Parathyroid adenoma (tissue), 2 donors: ENCODE data around the gene KRT86.
A peak's percentile ranks its signal among the peaks of the same experiment; 100 is the strongest.

Source experiments
- H2AFZ ChIP-seq: fragments of 300-600 bp; sonication (generic); one replicate; pipeline ENCODE4 v1.7.0; 2017; ENCODE audit warnings: antibody characterized with exemption, mild to moderate bottlenecking
- H3K27ac ChIP-seq: fragments of 300-600 bp; sonication (generic); one replicate; pipeline ENCODE4 v1.7.0; 2017
- H3K27me3 ChIP-seq: fragments of 300-600 bp; sonication (generic); one replicate; pipeline ENCODE4 v1.7.0; 2017; ENCODE audit warnings: low read length; ENCODE audit not compliant: control insufficient read depth, insufficient read depth
- H3K36me3 ChIP-seq: fragments of 300-600 bp; sonication (generic); one replicate; pipeline ENCODE4 v1.7.0; 2017; ENCODE audit warnings: low read length; ENCODE audit not compliant: control insufficient read depth, insufficient read depth
- H3K4me1 ChIP-seq: fragments of 300-600 bp; sonication (generic); one replicate; pipeline ENCODE4 v1.7.0; 2017; ENCODE audit warnings: control low read depth
- H3K4me2 ChIP-seq: fragments of 300-600 bp; sonication (generic); one replicate; pipeline ENCODE4 v1.7.0; 2017; ENCODE audit warnings: low read length
- H3K4me3 ChIP-seq: fragments of 300-600 bp; sonication (generic); one replicate; pipeline ENCODE4 v1.7.0; 2017; ENCODE audit warnings: low read depth, low read length
- H3K79me2 ChIP-seq: fragments of 300-600 bp; sonication (generic); one replicate; pipeline ENCODE4 v1.7.0; 2017; ENCODE audit warnings: control low read depth
- H3K9ac ChIP-seq: fragments of 300-600 bp; sonication (generic); one replicate; pipeline ENCODE4 v1.7.0; 2017; ENCODE audit warnings: mild to moderate bottlenecking
- H3K9me3 ChIP-seq: fragments of 300-600 bp; sonication (generic); one replicate; pipeline ENCODE4 v1.7.0; 2017; ENCODE audit warnings: low read length; ENCODE audit not compliant: control insufficient read depth
- CTCF ChIP-seq: fragments of 300-600 bp; sonication (generic); IDR thresholded peaks from one replicate; pipeline ENCODE4 v1.7.0; 2017; ENCODE audit warnings: antibody characterized with exemption, mild to moderate bottlenecking
- donor health status: primary hyperparathyroidism.

KRT86 gene

DNA sequence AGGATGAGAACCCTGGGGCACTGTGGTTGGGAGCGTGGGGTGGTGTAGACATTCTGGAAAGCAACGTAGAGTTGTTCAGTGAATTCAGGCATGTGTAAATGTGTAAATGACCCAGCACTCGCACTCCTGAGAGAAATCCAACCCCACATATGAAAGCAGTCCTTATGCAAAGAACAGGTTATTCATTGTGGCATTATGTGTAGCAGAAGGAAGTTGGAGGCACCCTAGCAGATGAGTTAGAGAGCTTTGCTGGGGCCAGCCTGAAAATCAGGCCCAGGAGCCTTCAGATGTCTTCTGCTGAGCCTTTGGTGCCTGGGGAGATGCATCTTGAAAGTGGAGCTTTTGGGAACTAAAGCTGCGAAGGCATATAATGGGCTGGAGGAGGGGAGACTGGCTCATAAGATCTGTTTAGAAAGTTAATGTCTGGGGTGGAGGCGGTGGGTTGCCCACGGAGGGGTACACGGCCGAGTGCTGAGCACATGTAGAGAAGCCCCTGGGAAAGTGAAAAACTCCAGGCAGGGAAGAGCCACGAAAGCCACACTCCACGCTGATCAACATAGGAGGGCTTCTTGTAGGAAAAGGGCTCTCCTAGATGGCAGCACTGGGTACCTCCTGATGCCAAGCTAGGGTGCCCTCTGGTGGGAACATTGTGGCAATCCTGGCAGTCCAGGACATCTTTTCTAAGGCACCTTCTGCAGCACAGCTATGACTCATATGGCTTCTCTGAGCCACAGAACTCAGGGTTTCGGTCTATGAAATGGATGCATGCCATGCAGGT, 52.8 kb downstream of the KRT86 start:
- Histone ChIP-seq H3K4me3 (no peak overlapping the region), H3K79me2 (no peaks in the 10 kb centered on the region), H3K27me3 (no peaks in the 10 kb centered on the region), H2AFZ (no peak overlapping the region), H3K36me3 (no peaks in the 10 kb centered on the region), H3K4me1 (peaks cover 4% of the 10 kb centered on the region), H3K9ac (no peak overlapping the region), H3K4me2 (no peak overlapping the region), H3K27ac (no peak overlapping the region), H3K9me3 (no peaks in the 10 kb centered on the region)
- TF ChIP-seq CTCF = peak; percentile 91

DNA sequence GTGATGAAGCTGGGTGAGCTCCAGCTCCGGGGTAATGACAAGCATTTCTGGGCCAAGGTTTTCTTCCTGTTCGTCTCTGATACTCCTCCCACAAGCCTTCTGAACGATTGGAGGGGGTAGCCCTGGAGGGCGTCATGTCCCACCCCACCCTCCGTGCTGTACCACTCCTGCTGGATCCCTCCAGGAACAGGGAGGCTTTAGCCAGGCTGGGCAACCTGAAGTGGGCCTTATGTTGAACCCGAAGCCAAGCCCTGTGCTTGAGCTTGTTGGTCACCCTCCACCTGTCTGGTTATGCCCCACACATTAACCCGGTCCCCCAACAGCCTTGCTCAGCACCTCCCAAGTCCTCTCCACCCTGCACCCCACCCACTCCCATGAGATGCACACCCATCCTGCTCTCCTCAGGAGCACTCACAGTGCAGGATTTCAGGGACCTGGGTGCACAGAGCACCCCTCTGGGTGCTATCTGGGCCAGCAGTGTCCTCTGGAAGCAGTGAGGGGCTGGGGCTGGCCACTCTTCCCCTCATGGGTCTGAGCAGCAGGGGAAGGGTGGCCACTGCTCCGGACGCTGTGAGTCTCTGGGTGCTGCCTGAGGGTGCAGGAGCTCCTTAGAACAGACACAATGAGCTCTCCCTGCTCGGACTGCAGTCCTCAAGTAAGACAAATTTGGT, 53.5 kb downstream of the KRT86 start:
- Histone ChIP-seq H3K4me1 (peaks cover 9% of the 10 kb centered on the region), H3K79me2 (no peaks in the 10 kb centered on the region), H3K27me3 (no peaks in the 10 kb centered on the region), H2AFZ (no peak overlapping the region), H3K36me3 (no peaks in the 10 kb centered on the region), H3K4me2 (no peak overlapping the region), H3K9me3 (no peaks in the 10 kb centered on the region), H3K9ac (no peak overlapping the region), H3K27ac (no peak overlapping the region), H3K4me3 (no peak overlapping the region)
- no peak for TF ChIP-seq CTCF

DNA sequence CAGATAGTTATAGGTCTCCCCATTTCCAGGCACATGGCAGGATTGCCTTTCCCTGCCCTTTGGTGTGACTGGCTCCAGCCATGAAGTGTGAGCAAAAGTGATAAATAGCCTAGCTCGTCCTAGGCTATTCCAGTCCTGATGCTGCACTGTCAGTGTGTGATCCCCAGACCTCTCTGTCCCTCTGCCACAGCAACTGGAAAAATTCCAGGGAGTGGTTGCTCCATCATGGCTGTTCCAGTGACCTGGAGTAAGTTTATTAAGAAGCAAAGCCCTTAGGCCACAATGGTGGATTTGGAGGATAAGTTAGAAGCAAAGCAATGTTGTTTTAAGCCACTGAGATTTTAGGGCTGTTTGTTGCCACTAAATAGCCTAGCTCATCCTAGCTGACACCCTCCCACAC, 56.6 kb downstream of the KRT86 start:
- H3K9ac ChIP-seq = no peak overlapping the region
- H3K9me3 ChIP-seq = no peaks in the 10 kb centered on the region
- H3K36me3 ChIP-seq = no peaks in the 10 kb centered on the region
- no peak overlapping the region for H3K27ac ChIP-seq
- no peaks in the 10 kb centered on the region for H3K27me3 ChIP-seq
- no peak overlapping the region for H3K4me3 ChIP-seq
- no peak for TF ChIP-seq CTCF
- H3K79me2 ChIP-seq = no peaks in the 10 kb centered on the region
- H2AFZ ChIP-seq = no peak overlapping the region
- no peak overlapping the region for H3K4me2 ChIP-seq
- peaks cover 20% of the 10 kb centered on the region for H3K4me1 ChIP-seq

- Histone ChIP-seq H3K4me2 (no peak overlapping the region), H3K27ac (no peak overlapping the region), H3K9ac (no peak overlapping the region), H3K4me3 (no peak overlapping the region), H3K36me3 (no peaks in the 10 kb centered on the region), H2AFZ (no peak overlapping the region), H3K4me1 (peaks cover 20% of the 10 kb centered on the region), H3K79me2 (no peaks in the 10 kb centered on the region), H3K9me3 (no peaks in the 10 kb centered on the region), H3K27me3 (no peaks in the 10 kb centered on the region)
- TF ChIP-seq CTCF = no peak
These were observed 57.4 kb downstream of the KRT86 start for GRCh38 chr12:52331833-52332232.
